K562 (cell line): ENCODE measurements around the gene AIFM3. TPM values are rescaled to one million over a fixed set of nuclear protein-coding genes. Genes with fewer than 3 reads are reported as not detected.

Source experiments
- ATAC-seq: fragments of 200-7000 bp; cut with Tn5 transposase; 3 replicates; pipeline ENCODE4 v1.9.1; 2020; ENCODE audit warnings: moderate library complexity
- BruUV-seq: library from RNA; stranded (reverse); fragments of 400-500 nt; replicated peaks from 2 replicates; lab custom pipeline; 2021; lab: Mats Ljungman, UMichigan
- CTCF ChIA-PET: fragments of 300-600 bp; formaldehyde crosslinking; extraction: SDS; loops from one replicate; lab custom pipeline; 2021; ENCODE audit warnings: low intra/inter-chr PET ratio; lab: Yijun Ruan, JAX
- POLR2A ChIA-PET: fragments of 300-600, 350-650 bp; sonication (Branson Sonifier 250); formaldehyde crosslinking; extraction: SDS; loops from one replicate; lab custom pipeline; 2021; ENCODE audit warnings: antibody characterized with exemption, inconsistent platforms; lab: Yijun Ruan, JAX
- DNase-seq, 4 experiments: peaks; one replicate each; pipeline versions ENCODE4 v3.0.0 to v3.0.0-alpha.2; 2011 to 2018; ENCODE audit warnings: low spot score in 3 of 4, mixed read lengths in 3 of 4; ENCODE audit errors: extremely low read depth in 1 of 4
- FAIRE-seq: peaks from 2 replicates; lab custom pipeline; 2011; peaks lifted over from hg19 to GRCh38; lab: Jason Lieb, UNC
- H2AFZ ChIP-seq: 2 replicates; pipeline ENCODE4 v1.6.0; 2011; ENCODE audit warnings: low read depth, low read length, control low read depth, inconsistent platforms
- H3K27ac ChIP-seq: fragments of 200-600 bp; 3 replicates; pipeline ENCODE4 v1.8.0; 2011; ENCODE audit warnings: low read depth, mild to moderate bottlenecking, control low read depth, inconsistent platforms, low read length, moderate library complexity, mixed read lengths; ENCODE audit errors: extremely low read depth
- H3K27me3 ChIP-seq, 2 experiments: fragments of 300-600 bp in 1 of 2; 2 replicates in 1 of 2; 3 replicates in 1 of 2; pipeline versions ENCODE4 v1.6.0 to v1.8.0; 2011; ENCODE audit warnings: inconsistent platforms in 2 of 2, low read length in 2 of 2, mild to moderate bottlenecking in 1 of 2, mixed read lengths in 1 of 2, moderate library complexity in 1 of 2; ENCODE audit not compliant: control insufficient read depth in 2 of 2, insufficient read depth in 2 of 2
- H3K36me3 ChIP-seq: fragments of 300-600 bp; 3 replicates; pipeline ENCODE4 v1.8.0; 2011; ENCODE audit warnings: mild to moderate bottlenecking, low read length, inconsistent platforms; ENCODE audit not compliant: control insufficient read depth, insufficient read depth
- H3K4me1 ChIP-seq, 2 experiments: fragments of 200-600 bp in 1 of 2; replicated peaks in 1 of 2; 2 replicates in 1 of 2; 3 replicates in 1 of 2; pipeline versions ENCODE4 v1.5.1 to v1.8.0; 2011; ENCODE audit warnings: inconsistent platforms in 2 of 2, low read length in 2 of 2, mild to moderate bottlenecking in 1 of 2, mixed read lengths in 1 of 2, moderate library complexity in 1 of 2; ENCODE audit not compliant: control insufficient read depth in 2 of 2, insufficient read depth in 2 of 2
- H3K4me2 ChIP-seq: 2 replicates; pipeline ENCODE4 v1.6.1; 2011; ENCODE audit warnings: low read length, control low read depth, inconsistent platforms, mixed read lengths; ENCODE audit not compliant: insufficient read depth
- H3K4me3 ChIP-seq: fragments of 200-600 bp; sonication (generic), shearing (Covaris generic); 2 replicates; pipeline ENCODE4 v1.5.1; 2016; ENCODE audit warnings: control low read depth, inconsistent platforms
- H3K79me2 ChIP-seq: fragments of 200-600 bp; 3 replicates; pipeline ENCODE4 v1.8.0; 2011; ENCODE audit warnings: low read length, inconsistent platforms; ENCODE audit not compliant: control insufficient read depth, insufficient read depth
- H3K9ac ChIP-seq, 2 experiments: 2 replicates each; pipeline versions ENCODE4 v1.6.0 to v1.6.1; 2011; ENCODE audit warnings: low read depth in 2 of 2, low read length in 2 of 2, control low read depth in 1 of 2, inconsistent platforms in 1 of 2, mild to moderate bottlenecking in 1 of 2, mixed read lengths in 1 of 2; ENCODE audit not compliant: insufficient read depth in 1 of 2
- H3K9me1 ChIP-seq: one replicate; pipeline ENCODE4 v1.6.0; 2011; ENCODE audit warnings: inconsistent platforms, mild to moderate bottlenecking, low read length, moderate library complexity; ENCODE audit not compliant: control insufficient read depth, insufficient read depth
- H3K9me3 ChIP-seq: replicated peaks from 2 replicates; pipeline ENCODE4 v1.5.1; 2011; ENCODE audit warnings: low read depth, low read length, inconsistent platforms; ENCODE audit not compliant: control insufficient read depth, insufficient read depth
- H4K20me1 ChIP-seq: replicated peaks from 2 replicates; pipeline ENCODE4 v1.6.1; 2011; ENCODE audit warnings: low read length, inconsistent platforms, mixed read lengths; ENCODE audit not compliant: control insufficient read depth, insufficient read depth
- GABPB2 ChIP-seq: fragments of 250-450 bp; sonication (Bioruptor Pico); conservative IDR thresholded peaks from 2 replicates; pipeline ENCODE4 v1.5.1; 2021; ENCODE audit warnings: mild to moderate bottlenecking
- IFI16 ChIP-seq: fragments of 250-450 bp; sonication (Bioruptor Pico); IDR thresholded peaks from 2 replicates; pipeline ENCODE4 v2.1.2; 2022; ENCODE audit warnings: mild to moderate bottlenecking, inconsistent platforms
- RCOR1 ChIP-seq, 2 experiments: IDR thresholded peaks; 2 replicates each; pipeline ENCODE4 v1.6.1; 2012; ENCODE audit warnings: low read depth in 2 of 2, low read length in 2 of 2, borderline replicate concordance in 1 of 2, improper control_type of control experiment in 1 of 2
- RFX7 ChIP-seq: fragments of 250-450 bp; sonication (Bioruptor Pico); IDR thresholded peaks from 2 replicates; pipeline ENCODE4 v1.5.1; 2021; ENCODE audit warnings: mild to moderate bottlenecking
- TBL1XR1 ChIP-seq, 2 experiments: IDR thresholded peaks; 2 replicates each; pipeline ENCODE4 v1.6.1; 2012; ENCODE audit warnings: improper control_type of control experiment in 2 of 2, low read length in 2 of 2, mild to moderate bottlenecking in 1 of 2
- WHSC1 ChIP-seq: IDR thresholded peaks from one replicate; pipeline ENCODE4 v1.6.1; 2012; ENCODE audit warnings: low read length, control low read depth, inconsistent platforms
- ZFPM2 ChIP-seq: fragments of 250-450 bp; sonication (Bioruptor Pico); IDR thresholded peaks from 2 replicates; pipeline ENCODE4 v1.5.1; 2022; ENCODE audit warnings: mild to moderate bottlenecking
- ZNF23 ChIP-seq: fragments of 250-450 bp; sonication (Bioruptor Pico); IDR thresholded peaks from 2 replicates; pipeline ENCODE4 v1.4.0; 2020; ENCODE audit warnings: mild to moderate bottlenecking
- ZNF253 ChIP-seq: fragments of 250-450 bp; sonication (Bioruptor Pico); conservative IDR thresholded peaks from 2 replicates; pipeline ENCODE4 v1.6.1; 2021; ENCODE audit warnings: mild to moderate bottlenecking
- ZNF324 ChIP-seq: fragments of 250-450 bp; sonication (Bioruptor Pico); IDR thresholded peaks from 2 replicates; pipeline ENCODE4 v1.4.0; 2020; ENCODE audit warnings: mild to moderate bottlenecking
- ZNF785 ChIP-seq: fragments of 250-450 bp; sonication (Bioruptor Pico); IDR thresholded peaks from 2 replicates; pipeline ENCODE4 v1.4.0; 2020; ENCODE audit warnings: mild to moderate bottlenecking
- WGBS: fragments of 100-300 bp; shearing (Covaris generic); methylation state at CpG from one replicate; pipeline ENCODE4 v1.1.6; 2016; ENCODE audit warnings: low coverage, mixed read lengths; ENCODE audit not compliant: insufficient coverage; ENCODE audit errors: missing lambda C conversion rate; 5-methylcytosine and 5-hydroxymethylcytosine counted together
- in situ Hi-C: fragments of 300-500 bp; cut with MboI; formaldehyde crosslinking; loops from 4 replicates; pipeline ENCODE4 v1.15.0; 2018; ENCODE audit warnings: inconsistent platforms, mixed read lengths
- intact Hi-C: fragments of 100-400 bp; cut with micrococcal nuclease; formaldehyde crosslinking; loops from 2 replicates; pipeline ENCODE4 v1.14.2; 2022
- polyA plus RNA-seq, 8 experiments: library from polyadenylated mRNA; depleted of rRNA in 4 of 8; stranded (reverse) in 5 of 8; unstranded in 3 of 8; fragments of >200 nt; fragmentation: Nextera tagmentation in 2 of 8; fragmentation: Illumina TruSeq in 1 of 8; extraction: Ambion mirVana in 2 of 8; extraction: Trizol in 1 of 8; gene quantifications; 2 replicates each; pipeline versions ENCODE4 v1.2.1 to v1.2.3, GENCODE V29; 2011 to 2014; ENCODE audit warnings: inconsistent platforms in 1 of 8, missing spikeins in 1 of 8
- total RNA-seq, 7 experiments: library from RNA; depleted of rRNA in 6 of 7; stranded (reverse); fragments of >200 nt in 6 of 7; fragmentation: Illumina TruSeq in 2 of 7; extraction: Trizol in 2 of 7; gene quantifications; 2 replicates each; pipeline versions ENCODE4 v1.2.1 to v1.2.3, GENCODE V29; 2011 to 2021; ENCODE audit warnings: low replicate concordance in 1 of 7
- TF ChIP-seq, protein P1 (sequence below): fragments of 450-650 bp; IDR thresholded peaks from 2 replicates; pipeline ENCODE4 v1.6.1; 2016; ENCODE audit warnings: antibody characterized with exemption
- TF ChIP-seq, protein P2 (sequence below): sonication (generic); formaldehyde crosslinking; IDR thresholded peaks from 2 replicates; pipeline ENCODE4 v1.8.1; 2023; ENCODE audit warnings: mild to moderate bottlenecking, missing genetic modification reagents, moderate library complexity
- TF ChIP-seq, protein P3 (sequence below), 2 experiments: fragments of 450-650 bp in 1 of 2; sonication (generic) in 1 of 2; formaldehyde crosslinking in 1 of 2; IDR thresholded peaks in 1 of 2; conservative IDR thresholded peaks in 1 of 2; 2 replicates each; pipeline versions ENCODE4 v1.6.1 to v1.8.1; 2016 to 2023; ENCODE audit warnings: mild to moderate bottlenecking in 2 of 2, moderate library complexity in 2 of 2, inconsistent platforms in 1 of 2, missing genetic modification reagents in 1 of 2
- TF ChIP-seq, protein P4 (sequence below), 2 experiments: IDR thresholded peaks; 2 replicates each; pipeline ENCODE4 v1.6.1; 2012; ENCODE audit warnings: improper control_type of control experiment in 2 of 2, low read depth in 2 of 2, low read length in 2 of 2, borderline replicate concordance in 1 of 2

The AIFM3 gene
- total and polyA plus RNA-seq, 9 of the 15 experiments (the other 6 are each of a cell fraction or from before 2014, with no cell fraction given), result 0.03 to 0.20 (median 0.07) TPM; not detected in 1

DNA sequence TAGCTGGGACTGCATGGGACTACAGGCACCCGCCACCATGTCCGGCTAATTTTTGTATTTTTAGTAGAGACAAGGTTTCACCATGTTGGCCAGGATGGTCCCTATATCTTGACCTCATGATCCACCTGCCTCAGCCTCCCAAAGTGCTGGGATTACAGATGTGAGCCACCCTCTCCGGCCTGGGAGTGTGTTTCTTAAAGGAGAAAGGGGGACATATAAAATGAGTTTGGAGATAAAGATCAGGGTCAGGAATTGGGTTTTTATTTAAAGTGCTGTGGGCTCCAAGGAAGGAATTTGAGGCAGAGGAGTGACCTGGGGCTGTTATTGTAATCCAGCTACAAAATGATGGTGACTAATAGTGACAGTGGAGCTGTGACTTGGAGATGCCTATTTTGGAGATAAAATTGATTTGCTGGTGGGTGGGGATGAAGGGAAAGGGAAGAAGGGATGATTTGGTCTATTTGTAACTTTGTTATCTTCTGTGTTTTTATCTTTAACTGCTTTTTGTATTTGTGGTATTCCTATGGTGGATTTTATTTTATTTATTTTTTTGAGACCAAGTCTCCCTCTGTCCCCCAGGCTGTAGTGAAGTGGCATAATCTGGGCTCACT is 44.8 kb upstream of the AIFM3 start:
- Histone ChIP-seq H3K36me3 (peaks cover 72% of the 10 kb centered on the region), H3K4me1 (peaks cover 47 to 50% of the 10 kb centered on the region in 2 experiments), H3K27ac (no peak overlapping the region), H3K9me1 (peaks cover 8% of the 10 kb centered on the region), H3K79me2 (peaks cover 100% of the 10 kb centered on the region)
- WGBS, result 33% methylated on average over 3 of the region's 3 CpGs
- CTCF ChIA-PET, result no interaction called here
- intact Hi-C loops (no loop called here), in situ Hi-C loops (no loop called here)
- DNase-seq, result peak in 2 of 4 experiments; percentile 36 to 49
- peak; percentile 64; the same call in 1 of the 2 replicates for TF ChIP-seq ZFPM2 (CRISPR knock-in tag)
- no peak for TF ChIP-seq ZNF785 (CRISPR knock-in tag)
- TF ChIP-seq, protein P1, sequence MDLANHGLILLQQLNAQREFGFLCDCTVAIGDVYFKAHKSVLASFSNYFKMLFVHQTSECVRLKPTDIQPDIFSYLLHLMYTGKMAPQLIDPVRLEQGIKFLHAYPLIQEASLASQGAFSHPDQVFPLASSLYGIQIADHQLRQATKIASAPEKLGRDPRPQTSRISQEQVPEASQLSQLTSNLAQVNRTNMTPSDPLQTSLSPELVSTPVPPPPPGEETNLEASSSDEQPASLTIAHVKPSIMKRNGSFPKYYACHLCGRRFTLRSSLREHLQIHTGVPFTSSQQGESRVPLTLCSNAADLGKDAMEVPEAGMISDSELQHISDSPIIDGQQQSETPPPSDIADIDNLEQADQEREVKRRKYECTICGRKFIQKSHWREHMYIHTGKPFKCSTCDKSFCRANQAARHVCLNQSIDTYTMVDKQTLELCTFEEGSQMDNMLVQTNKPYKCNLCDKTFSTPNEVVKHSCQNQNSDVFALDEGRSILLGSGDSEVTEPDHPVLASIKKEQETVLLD, result no peak
- no peak for TF ChIP-seq ZNF324
- peak; percentile 17; the same call in 1 of the 2 replicates for TF ChIP-seq RFX7 (CRISPR knock-in tag)
- TF ChIP-seq, protein P2, sequence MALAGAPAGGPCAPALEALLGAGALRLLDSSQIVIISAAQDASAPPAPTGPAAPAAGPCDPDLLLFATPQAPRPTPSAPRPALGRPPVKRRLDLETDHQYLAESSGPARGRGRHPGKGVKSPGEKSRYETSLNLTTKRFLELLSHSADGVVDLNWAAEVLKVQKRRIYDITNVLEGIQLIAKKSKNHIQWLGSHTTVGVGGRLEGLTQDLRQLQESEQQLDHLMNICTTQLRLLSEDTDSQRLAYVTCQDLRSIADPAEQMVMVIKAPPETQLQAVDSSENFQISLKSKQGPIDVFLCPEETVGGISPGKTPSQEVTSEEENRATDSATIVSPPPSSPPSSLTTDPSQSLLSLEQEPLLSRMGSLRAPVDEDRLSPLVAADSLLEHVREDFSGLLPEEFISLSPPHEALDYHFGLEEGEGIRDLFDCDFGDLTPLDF (CRISPR knock-in tag), result peak; percentile 28; the same call in 1 of the 2 replicates
- 0 out of 2 replicates have a peak, but pooled peaks have one; percentile 60 for TF ChIP-seq ZNF253 (CRISPR knock-in tag)
- peak; percentile 19 for TF ChIP-seq WHSC1
- TF ChIP-seq IFI16 (CRISPR knock-in tag), result no peak
- no peak for TF ChIP-seq ZNF23 (CRISPR knock-in tag)
- peak; percentile 86; the same call in 1 of the 2 replicates for TF ChIP-seq GABPB2 (CRISPR knock-in tag)
- TF ChIP-seq, protein P3, sequence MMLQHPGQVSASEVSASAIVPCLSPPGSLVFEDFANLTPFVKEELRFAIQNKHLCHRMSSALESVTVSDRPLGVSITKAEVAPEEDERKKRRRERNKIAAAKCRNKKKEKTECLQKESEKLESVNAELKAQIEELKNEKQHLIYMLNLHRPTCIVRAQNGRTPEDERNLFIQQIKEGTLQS (IDR thresholded peaks at IDR 0.05), result no peak
- TF ChIP-seq, protein P3 (CRISPR knock-in tag; conservative IDR thresholded peaks at IDR 0.05), result peak; percentile 49; the same call in 1 of the 2 replicates
- peak in 1 of 2 experiments; percentile 65; a peak in 1 of 4 replicates for TF ChIP-seq RCOR1 (IDR thresholded peaks at IDR 0.05; ENCODE audit: borderline replicate concordance in 1 of 2, low read depth in 2 of 2, low read length in 2 of 2)
- TF ChIP-seq, protein P4, sequence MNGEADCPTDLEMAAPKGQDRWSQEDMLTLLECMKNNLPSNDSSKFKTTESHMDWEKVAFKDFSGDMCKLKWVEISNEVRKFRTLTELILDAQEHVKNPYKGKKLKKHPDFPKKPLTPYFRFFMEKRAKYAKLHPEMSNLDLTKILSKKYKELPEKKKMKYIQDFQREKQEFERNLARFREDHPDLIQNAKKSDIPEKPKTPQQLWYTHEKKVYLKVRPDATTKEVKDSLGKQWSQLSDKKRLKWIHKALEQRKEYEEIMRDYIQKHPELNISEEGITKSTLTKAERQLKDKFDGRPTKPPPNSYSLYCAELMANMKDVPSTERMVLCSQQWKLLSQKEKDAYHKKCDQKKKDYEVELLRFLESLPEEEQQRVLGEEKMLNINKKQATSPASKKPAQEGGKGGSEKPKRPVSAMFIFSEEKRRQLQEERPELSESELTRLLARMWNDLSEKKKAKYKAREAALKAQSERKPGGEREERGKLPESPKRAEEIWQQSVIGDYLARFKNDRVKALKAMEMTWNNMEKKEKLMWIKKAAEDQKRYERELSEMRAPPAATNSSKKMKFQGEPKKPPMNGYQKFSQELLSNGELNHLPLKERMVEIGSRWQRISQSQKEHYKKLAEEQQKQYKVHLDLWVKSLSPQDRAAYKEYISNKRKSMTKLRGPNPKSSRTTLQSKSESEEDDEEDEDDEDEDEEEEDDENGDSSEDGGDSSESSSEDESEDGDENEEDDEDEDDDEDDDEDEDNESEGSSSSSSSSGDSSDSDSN (IDR thresholded peaks at IDR 0.05; ENCODE audit: borderline replicate concordance in 1 of 2, low read depth in 2 of 2, low read length in 2 of 2), result 0 out of 4 replicates have a peak, but pooled peaks of 1 of the 2 experiments have one; percentile 44
- TF ChIP-seq TBL1XR1 (IDR thresholded peaks at IDR 0.05; ENCODE audit: low read length in 2 of 2), result 0 out of 4 replicates have a peak, but pooled peaks of 1 of the 2 experiments have one; percentile 4
- TF ChIP-seq, all 486 proteins: peak for 10
- Histone ChIP-seq H3K9me3 (no peaks in the 10 kb centered on the region), H3K9ac (peak overlapping the region; percentile 3 to 15; a peak in 3 of 4 replicates), H2AFZ (no peak overlapping the region), H4K20me1 (peaks cover 86% of the 10 kb centered on the region), H3K27me3 (no peaks in the 10 kb centered on the region), H3K4me2 (peak overlapping the region; percentile 91), H3K4me3 (peak overlapping the region; percentile 1; the same call in 1 of the 2 replicates)
- ATAC-seq (no peak), FAIRE-seq (no peak)
- POLR2A ChIA-PET, result interaction anchor here (1.2 to 64.4 kb wide), 6 partner anchors 4 to 70 kb away, joined by 3 to 1556 read pairs (median 13); partner anchors contain the start of genes AIFM3, CRKL and LZTR1
- BruUV-seq, result no TSS peak
